ENCODE measurements around the gene MIPEP.

The MIPEP gene

DNA sequence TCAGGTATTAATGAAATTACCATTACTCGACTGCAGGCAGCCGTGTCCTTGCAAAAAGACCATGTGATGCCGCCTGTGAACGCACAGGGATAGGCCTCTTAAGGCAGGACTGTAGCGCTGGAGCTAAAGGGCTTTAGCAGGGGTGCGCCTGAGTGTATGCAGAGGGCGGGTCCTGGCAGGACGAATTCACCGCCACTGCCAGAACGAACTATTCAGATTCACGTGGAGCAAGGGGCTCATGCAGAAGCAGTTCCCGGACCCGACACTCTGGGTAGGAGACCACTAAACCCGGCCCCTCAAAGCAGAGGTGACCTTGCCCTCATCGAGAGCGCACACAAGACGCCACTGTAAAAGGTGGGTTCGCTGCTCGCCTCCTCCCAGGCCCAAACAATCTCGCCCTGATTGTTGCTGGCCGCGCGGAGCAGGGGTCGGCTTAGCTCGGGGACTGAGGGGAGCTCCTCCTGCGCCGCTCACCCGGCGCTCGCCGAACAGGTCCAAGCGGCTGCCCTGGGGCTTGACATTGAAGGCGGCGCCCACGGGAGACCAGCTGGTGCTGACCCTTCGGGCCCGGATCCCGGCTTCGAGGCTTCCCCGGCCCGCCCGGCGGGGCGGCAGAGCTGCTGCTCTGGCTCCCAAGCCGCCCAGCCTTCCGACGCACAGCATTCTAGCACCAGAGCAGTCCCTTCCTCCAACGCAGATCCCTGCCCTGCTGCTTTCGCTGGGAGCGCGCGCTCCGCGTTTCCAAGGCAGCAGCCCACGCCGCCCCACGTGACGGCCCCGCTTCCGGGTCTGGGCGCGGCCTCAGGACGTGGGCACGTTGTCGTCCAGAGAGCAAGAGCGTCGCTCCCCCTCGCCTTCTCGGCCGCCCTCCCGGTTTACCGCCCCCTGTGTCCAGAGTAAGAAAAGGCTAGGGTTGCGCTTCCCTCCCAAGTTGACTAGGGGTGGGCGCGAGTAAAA is at the start of gene MIPEP:
Gene MIPEP, minus strand, starts transcription at position 743 of the 957 bp plus-strand sequence. Its CDS starts 80 bp downstream, at position 663.
- DNase-seq (ENCODE audit: insufficient read length, low spot score) (peak; percentile 61), FAIRE-seq (no peak)
- TF ChIP-seq, protein P1, sequence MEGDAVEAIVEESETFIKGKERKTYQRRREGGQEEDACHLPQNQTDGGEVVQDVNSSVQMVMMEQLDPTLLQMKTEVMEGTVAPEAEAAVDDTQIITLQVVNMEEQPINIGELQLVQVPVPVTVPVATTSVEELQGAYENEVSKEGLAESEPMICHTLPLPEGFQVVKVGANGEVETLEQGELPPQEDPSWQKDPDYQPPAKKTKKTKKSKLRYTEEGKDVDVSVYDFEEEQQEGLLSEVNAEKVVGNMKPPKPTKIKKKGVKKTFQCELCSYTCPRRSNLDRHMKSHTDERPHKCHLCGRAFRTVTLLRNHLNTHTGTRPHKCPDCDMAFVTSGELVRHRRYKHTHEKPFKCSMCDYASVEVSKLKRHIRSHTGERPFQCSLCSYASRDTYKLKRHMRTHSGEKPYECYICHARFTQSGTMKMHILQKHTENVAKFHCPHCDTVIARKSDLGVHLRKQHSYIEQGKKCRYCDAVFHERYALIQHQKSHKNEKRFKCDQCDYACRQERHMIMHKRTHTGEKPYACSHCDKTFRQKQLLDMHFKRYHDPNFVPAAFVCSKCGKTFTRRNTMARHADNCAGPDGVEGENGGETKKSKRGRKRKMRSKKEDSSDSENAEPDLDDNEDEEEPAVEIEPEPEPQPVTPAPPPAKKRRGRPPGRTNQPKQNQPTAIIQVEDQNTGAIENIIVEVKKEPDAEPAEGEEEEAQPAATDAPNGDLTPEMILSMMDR (IDR thresholded peaks at IDR 0.05; ENCODE audit: insufficient read depth, missing control alignments), result peak; percentile 88

DNA sequence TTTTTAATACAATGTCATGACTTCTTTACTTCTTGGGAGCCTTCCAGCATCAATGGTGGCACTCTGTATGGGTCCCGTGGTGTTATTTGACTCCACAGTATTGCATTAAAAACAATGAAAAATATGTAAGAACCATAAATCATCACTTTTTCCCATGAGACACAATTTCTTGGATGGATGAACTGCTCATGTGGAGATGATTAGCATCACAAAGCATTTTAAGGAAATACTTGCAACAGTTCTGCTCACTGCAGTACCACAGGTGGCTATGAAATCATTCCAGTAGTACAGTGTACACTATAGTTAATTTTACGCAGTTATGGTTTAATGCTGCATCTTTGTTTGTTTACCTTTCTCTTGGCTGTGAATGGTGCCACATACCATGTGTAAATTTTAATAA is 45.3 kb upstream of the MIPEP start:
- no peak for FAIRE-seq
- TF ChIP-seq, protein P1 (IDR thresholded peaks at IDR 0.05; ENCODE audit: insufficient read depth, missing control alignments), result no peak
- no peak for DNase-seq (ENCODE audit: insufficient read length, low spot score)

DNA sequence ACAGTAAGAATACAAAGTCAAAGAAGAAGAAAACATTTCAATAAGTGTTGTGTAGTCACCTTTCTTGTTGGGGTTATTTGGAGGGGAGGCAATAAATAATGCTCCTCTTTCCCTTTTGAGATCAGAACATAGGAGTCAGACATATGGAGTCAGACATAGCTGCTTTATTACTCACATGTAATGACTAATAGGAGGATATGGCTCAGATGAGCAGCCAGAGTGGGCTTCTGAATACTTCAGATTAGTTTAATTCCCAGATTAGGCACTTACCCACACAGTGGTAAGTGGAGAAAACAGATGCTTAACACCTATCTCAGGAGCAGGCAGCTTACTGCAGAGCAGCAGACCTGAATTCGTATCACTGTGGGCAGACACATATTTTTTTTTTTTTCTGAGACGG is 39.8 kb upstream of the MIPEP start:
- FAIRE-seq, result peak; percentile 21
- TF ChIP-seq, protein P1 (IDR thresholded peaks at IDR 0.05; ENCODE audit: insufficient read depth, missing control alignments), result no peak
- no peak for DNase-seq (ENCODE audit: insufficient read length, low spot score)

DNA sequence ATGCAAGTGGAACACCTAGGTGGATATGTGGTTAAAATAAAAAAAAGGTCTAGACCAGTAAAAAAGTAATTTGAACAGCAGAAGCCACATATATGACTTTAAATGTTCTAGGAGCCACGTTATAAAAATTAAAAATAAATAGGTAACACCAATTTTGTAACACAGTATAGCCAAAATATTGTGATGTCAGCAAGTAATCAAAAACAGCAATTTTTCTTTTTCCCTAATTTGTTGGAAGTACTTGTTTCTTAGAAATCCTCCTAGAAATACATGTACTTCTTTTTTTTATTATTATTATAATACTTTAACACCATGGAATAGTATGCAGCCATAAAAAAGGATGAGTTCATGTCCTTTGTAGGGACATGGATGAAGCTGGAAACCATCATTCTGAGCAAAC is 33.8 kb upstream of the MIPEP start:
- DNase-seq (ENCODE audit: insufficient read length, low spot score) (no peak), FAIRE-seq (no peak)
- TF ChIP-seq, protein P1 (IDR thresholded peaks at IDR 0.05; ENCODE audit: insufficient read depth, missing control alignments), result no peak

DNA sequence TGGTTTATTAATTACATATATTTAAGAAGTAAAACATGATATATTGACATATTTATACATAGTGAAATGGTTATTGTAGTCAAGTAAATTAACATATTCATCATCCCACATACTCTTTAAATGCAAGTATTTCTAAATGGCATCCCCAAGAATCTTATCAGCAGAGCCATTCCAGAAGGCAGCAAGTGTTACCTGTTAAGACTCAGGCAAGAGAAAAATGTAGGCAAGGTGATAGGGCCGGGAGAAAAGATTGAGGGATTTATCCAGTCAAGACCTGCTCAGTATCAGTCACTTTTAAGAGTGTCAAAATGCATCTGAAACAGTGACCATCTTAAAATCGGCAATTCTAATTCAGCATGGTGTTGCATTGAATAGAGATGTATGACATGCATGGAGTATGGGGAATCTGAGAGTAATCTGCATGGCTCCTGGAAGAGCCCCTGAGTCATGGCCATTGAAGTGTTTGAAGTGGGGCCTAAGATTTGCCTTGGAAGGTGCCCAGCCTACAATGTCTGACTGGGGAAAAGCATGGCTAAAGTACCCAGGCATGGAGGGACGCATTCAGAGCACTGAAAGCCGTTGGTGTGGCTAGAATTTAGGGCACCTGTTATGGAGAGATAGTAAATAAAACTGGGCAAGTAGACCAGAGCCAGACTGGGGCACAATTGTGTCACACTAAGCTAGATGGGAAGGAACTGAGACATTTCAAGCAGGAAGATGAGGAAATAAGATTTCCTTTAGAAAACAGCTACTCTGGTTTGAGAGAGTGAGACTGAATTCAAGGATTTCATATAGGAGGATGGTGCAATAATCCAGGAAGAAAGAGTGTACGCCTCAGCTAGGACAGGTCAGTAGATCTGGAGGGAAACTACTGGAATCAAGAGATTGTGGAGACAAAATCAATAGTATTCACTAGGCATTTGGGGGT is 33.1 kb upstream of the MIPEP start:
- TF ChIP-seq, protein P1 (IDR thresholded peaks at IDR 0.05; ENCODE audit: insufficient read depth, missing control alignments), result no peak
- FAIRE-seq, result no peak
- DNase-seq (ENCODE audit: insufficient read length, low spot score), result no peak

DNA sequence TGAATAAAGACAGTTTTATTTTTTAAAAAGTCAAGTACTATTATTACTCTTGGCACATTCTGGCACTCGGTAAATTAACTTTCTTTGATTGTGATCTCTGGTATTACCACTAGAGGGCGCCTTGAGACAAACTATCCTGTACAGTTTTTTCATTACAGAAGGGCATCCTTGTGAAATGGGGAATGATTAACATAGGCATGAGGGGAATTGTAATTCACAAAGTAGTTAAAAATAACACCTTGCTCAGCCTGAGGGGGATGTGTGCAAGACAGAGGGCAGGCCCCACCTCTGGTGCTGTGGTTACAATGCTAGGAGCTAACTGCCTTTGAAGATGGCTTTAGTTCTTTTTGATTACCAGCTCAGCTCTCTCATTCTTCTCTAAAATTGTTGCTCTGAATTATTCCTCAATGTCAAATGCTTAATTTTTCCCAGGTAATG is 32.3 kb upstream of the MIPEP start:
- no peak for FAIRE-seq
- DNase-seq (ENCODE audit: insufficient read length, low spot score), result no peak
- TF ChIP-seq, protein P1 (IDR thresholded peaks at IDR 0.05; ENCODE audit: insufficient read depth, missing control alignments), result peak; percentile 71
